ENCODE data around the gene PSMA4.

DNA sequence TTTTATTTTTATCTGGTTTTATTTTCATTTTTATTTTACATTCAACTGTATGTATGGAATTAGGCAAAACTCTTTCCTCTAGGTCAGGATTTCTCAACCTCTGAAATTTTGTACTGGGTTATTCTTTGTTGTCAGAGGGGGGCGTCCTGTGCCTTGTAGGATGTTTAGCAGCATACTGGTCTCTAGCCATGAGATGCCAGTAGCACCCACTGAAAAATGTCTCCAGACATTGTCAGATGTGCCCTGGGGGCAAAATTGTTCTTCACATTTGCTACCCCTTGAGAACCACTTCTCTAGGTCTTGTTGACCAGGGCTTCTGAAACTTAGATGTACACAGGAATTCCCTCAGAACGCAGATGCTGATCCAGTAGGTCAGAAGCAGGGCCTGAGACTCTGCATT lies 30.5 kb downstream of the PSMA4 start:
- TF ChIP-seq, protein P1, sequence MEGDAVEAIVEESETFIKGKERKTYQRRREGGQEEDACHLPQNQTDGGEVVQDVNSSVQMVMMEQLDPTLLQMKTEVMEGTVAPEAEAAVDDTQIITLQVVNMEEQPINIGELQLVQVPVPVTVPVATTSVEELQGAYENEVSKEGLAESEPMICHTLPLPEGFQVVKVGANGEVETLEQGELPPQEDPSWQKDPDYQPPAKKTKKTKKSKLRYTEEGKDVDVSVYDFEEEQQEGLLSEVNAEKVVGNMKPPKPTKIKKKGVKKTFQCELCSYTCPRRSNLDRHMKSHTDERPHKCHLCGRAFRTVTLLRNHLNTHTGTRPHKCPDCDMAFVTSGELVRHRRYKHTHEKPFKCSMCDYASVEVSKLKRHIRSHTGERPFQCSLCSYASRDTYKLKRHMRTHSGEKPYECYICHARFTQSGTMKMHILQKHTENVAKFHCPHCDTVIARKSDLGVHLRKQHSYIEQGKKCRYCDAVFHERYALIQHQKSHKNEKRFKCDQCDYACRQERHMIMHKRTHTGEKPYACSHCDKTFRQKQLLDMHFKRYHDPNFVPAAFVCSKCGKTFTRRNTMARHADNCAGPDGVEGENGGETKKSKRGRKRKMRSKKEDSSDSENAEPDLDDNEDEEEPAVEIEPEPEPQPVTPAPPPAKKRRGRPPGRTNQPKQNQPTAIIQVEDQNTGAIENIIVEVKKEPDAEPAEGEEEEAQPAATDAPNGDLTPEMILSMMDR (IDR thresholded peaks at IDR 0.05; ENCODE audit: low read depth, low read length, missing input control), result no peak
- TF ChIP-seq TAF1 (conservative IDR thresholded peaks at IDR 0.05) (no peak), JUND (IDR thresholded peaks at IDR 0.05) (no peak)
